ENCODE results near the gene TGFBR2. TPM values are rescaled to one million over a fixed set of nuclear protein-coding genes. Genes with fewer than 3 reads are reported as not detected.

The TGFBR2 gene
- total RNA-seq, 1 donor: 393 TPM

GRCh38 chr3:30672287-30672735 lies 65.9 kb downstream of the TGFBR2 start:
- DNase-seq (ENCODE audit: low read depth): no peak
- TF ChIP-seq, protein P1, sequence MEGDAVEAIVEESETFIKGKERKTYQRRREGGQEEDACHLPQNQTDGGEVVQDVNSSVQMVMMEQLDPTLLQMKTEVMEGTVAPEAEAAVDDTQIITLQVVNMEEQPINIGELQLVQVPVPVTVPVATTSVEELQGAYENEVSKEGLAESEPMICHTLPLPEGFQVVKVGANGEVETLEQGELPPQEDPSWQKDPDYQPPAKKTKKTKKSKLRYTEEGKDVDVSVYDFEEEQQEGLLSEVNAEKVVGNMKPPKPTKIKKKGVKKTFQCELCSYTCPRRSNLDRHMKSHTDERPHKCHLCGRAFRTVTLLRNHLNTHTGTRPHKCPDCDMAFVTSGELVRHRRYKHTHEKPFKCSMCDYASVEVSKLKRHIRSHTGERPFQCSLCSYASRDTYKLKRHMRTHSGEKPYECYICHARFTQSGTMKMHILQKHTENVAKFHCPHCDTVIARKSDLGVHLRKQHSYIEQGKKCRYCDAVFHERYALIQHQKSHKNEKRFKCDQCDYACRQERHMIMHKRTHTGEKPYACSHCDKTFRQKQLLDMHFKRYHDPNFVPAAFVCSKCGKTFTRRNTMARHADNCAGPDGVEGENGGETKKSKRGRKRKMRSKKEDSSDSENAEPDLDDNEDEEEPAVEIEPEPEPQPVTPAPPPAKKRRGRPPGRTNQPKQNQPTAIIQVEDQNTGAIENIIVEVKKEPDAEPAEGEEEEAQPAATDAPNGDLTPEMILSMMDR (IDR thresholded peaks at IDR 0.05; ENCODE audit: insufficient read depth, low read length): no peak
- no peak overlapping the region for H3K4me3 ChIP-seq (ENCODE audit: low read depth, low read length)

DNA sequence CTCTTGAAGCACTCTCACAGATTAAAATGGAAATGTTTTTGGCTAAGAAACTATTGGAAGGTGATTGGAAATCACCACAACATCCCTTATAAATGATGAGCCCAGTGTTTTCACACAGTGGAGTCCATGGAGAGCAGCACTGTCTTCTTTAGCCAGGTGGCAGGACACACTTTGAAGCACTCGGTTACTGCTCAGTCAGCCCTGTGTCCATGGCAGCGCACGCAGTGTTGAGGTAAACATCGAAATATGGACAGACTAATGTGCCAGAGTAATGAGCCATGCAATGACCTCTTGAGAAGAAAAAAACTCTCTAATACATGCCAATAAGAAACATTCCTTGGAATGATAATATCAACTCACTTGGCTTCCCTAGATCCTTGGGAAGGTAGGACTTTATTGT lies 66.6 kb downstream of the TGFBR2 start:
- TF ChIP-seq, protein P1 (IDR thresholded peaks at IDR 0.05; ENCODE audit: insufficient read depth, low read length): no peak
- no peak overlapping the region for H3K4me3 ChIP-seq (ENCODE audit: low read depth, low read length)
- DNase-seq (ENCODE audit: low read depth): peak; percentile 62

GRCh38 chr3:30673425-30674341 lies 67.3 kb downstream of the TGFBR2 start:
- H3K4me3 ChIP-seq (ENCODE audit: low read depth, low read length): no peak overlapping the region
- TF ChIP-seq, protein P1 (IDR thresholded peaks at IDR 0.05; ENCODE audit: insufficient read depth, low read length): no peak
- DNase-seq (ENCODE audit: low read depth): peak; percentile 52

DNA sequence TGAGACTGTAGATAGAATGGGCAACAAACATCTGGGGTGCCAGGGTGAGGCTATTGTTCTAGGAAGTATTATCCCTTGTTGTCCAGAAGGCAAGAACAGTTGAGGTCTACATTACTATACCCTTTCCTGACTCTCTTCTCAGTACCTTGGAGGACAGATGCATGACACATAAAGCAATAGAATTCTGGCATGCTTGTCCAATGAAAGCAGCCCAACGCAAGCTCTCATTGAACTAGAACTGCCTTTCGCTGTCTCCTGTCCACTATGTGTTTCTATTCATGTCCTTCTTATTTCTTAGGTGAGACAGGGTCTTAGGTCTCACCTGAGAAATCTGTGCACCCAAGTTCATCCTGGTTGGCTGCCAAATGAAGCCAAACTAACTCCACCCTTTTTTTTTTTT lies 68.6 kb downstream of the TGFBR2 start:
- no peak overlapping the region for H3K4me3 ChIP-seq (ENCODE audit: low read depth, low read length)
- no peak for DNase-seq (ENCODE audit: low read depth)
- TF ChIP-seq, protein P1 (IDR thresholded peaks at IDR 0.05; ENCODE audit: insufficient read depth, low read length): no peak

- DNase-seq (ENCODE audit: low read depth): no peak
- H3K4me3 ChIP-seq (ENCODE audit: low read depth, low read length): no peak overlapping the region
- TF ChIP-seq, protein P1 (IDR thresholded peaks at IDR 0.05; ENCODE audit: insufficient read depth, low read length): no peak
These were observed 69.4 kb downstream of the TGFBR2 start for GRCh38 chr3:30675774-30676173.

DNA sequence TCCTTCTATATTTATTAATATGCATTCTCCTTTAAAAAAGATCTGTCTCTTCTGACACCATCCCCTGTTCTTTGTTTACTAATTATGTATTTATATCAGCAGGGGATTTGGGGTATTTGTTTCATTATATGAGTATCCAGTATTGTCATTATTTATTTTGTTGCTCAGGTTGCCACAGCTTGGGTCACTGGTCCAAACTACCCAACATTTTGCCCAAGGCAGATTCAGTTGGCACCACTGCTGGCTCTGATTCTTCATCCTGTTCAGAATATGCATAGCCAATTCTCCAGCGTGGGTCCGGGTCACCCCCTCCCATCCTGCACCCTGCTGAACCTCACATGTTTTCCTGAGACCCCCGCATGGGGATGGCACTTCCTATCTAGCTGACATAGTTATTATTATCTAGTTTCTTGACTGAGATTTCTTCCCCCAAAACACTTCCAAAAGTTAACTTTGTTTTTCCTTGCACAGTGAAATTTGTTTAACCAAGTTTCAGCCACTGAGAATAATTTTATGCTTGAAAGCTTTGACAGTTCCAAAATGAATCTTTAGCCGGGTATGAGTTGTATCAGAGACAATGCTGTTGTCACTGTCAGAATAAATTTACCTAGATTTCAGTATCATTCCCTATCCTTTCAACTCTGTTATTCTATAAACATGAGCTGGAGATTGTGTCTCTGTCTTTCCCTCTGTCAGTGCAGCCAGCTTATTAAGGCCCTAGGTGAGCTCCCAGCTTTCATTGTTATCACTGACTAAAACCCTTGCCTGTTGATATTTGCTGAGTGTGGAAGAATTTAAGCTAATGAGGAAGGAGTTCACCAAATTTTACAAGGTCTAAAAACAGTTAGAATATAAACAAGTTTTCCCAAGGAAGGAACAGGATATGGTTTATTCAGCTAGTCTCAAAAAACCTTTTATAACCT lies 70.3 kb downstream of the TGFBR2 start:
- H3K4me3 ChIP-seq (ENCODE audit: low read depth, low read length): no peak overlapping the region
- TF ChIP-seq, protein P1 (IDR thresholded peaks at IDR 0.05; ENCODE audit: insufficient read depth, low read length): no peak
- DNase-seq (ENCODE audit: low read depth): no peak

Data from fibroblast of the aortic adventitia (primary cell).